8988T (cell line): Measurements from ENCODE around the gene FLYWCH2.
"Not testable (repeated sequence)": the region's sequence is repeated elsewhere in the genome, so short reads cannot be mapped to it uniquely, and the experiment has no call there.

Source experiments
- DNase-seq: peaks from one replicate; pipeline ENCODE4 v3.0.0; 2011

Gene FLYWCH2

DNA sequence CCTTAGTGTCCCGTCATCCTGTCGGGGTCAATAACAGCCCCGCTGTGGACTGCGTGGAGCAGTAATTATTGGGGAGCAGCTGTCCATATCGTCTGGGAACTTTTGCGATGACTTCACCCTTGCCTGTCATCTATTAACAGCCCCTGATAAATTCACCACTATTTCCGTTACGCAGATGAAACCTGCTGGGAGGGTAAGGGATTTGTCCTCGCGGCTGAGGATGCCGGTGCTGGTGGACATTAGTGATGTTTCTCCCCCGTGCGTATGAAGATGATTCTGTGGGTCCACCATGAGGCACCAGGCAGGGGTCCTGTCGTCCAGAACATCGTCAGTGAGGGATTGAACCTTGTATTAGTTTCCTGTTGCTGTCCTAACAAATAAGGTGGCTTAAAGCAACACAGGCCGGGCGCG is 1.0 kb downstream of the FLYWCH2 start:
- DNase-seq, result no peak

DNA sequence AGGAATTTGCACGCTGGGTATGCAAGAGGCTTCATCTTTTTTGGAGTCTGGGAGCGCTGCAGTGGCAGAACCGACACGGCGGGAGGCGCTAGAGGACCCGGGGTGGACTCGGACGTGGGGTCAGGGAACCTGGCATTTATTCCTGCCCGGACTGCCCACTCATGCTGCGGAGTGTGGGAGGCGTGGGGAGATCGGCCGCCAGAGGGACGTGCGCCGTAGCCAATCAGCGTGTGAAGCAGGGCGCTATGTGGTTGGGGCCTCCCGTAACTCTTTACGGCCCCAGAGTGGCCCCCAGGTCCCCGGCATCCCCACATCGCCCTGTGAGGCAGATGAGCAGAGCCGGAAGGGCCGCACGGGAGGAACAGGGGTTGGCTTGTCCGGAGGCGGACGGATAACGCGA is 11.2 kb downstream of the FLYWCH2 start:
- no peak for DNase-seq

DNA sequence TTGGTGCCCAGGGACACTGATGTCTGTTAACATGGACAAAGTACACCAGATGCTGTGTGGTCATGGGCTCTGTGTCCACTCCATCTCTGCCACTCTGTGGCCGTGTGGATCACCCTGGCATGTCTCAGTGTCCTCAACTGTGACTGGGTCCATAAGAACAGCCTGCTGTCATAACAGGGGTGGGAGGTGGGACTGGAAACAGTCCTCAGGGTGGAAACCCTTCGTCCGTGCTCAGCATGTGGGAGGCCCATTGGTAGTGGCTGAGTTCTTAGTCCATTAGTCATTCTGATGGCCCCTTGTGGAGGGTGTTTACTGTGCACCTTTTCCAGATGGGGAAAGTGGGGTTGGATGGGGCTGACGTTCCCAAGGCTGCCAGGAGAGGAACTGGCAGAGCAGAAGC is 12.8 kb downstream of the FLYWCH2 start:
- DNase-seq, result no peak

GRCh38 chr16:2896480-2897010 is 13.5 kb downstream of the FLYWCH2 start:
- no peak for DNase-seq

DNA sequence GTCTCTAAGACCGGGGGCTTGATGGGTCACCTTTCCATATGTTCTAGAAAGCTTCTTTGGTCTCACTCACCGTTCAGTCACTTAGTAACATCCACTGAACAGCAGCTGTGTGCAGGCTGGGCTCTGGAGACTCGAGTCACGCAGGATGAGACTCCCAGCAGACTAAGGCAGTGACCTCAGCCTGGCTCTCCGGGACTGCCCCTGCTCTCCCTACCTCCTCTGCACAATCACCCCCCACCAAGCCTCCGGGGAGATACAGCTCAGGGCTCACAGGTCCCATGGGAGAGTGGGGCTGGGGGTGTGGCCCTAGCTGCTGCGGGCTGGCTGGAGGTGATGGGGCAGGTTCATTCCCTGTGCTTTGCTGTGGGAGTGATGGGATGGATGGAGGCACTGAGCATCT is 14.1 kb downstream of the FLYWCH2 start:
- DNase-seq, result no peak

DNA sequence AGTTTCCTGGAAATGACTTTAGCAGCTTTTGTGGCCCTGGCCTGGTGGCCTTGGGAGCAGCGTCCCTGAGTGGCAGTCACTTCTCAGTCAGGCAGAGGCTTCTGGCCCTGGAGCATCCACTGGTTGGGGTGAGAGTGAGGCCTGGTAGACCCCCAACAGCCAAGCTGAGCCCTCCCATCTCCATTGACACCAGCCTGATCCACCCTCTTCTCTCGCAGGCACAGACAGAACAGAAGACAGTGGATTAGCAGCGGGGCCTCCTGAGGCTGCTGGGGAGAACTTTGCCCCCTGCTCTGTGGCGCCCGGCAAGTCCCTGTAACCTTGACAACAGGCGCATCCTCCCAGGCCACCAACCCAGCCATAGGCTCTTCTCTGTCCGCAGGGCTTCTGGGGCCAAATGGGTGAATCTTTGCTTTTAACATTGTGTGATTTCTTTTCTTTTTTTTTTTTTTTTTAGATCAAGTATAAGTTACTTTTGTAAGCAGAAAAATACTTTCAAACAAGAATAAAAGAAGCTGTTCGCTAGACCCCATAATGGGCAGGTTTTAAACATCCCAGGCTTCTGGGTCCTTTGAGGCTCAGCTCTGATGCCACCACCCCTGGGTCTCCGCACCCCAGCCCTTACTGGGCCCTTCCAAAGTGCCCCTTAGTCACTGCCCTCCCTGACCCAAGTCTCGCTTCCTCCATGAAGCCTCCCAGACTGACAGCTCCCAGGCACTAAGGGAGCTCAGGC is 16.0 kb downstream of the FLYWCH2 start:
- DNase-seq, result no peak

- no peak for DNase-seq
Measured at GRCh38 chr16:2899564-2900072, 16.6 kb downstream of the FLYWCH2 start.

GRCh38 chr16:2900526-2901075 is 17.6 kb downstream of the FLYWCH2 start:
- DNase-seq, result no peak

DNA sequence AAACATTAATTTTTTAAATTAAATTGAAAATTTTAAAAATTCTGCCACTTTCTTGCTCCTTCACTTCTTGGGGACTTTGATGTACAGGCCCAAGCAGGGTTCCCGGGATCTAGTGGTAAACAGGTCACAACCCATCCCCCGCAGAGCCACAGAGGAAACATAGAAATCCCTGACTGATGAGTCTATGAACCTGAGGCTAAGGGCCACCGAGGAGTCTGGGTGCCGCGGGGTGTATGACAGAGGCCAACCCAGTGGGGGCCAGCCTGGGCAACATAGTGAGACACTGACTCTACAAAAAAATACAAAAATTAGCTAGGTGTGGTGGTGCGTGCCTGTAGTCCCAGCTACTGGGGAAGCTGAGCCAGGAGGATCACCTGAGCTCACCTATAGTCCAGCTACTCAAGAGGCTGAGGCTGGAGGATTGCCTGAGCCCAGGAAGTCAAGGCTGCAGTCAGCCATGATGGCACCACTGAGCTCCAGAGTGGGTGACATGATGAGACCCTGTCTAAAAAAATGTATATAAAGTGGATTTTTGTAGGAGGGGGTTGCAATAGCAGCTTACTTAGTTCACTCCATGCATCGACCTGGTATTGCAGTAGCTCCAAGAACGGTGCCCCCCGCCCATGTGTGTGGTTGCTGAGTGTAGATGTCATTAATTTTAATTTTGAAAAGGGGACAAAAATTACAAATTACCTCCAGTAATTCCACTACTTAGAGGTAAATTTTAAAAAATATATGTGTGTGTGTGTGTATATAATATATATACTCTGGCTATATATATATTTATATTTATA is 19.5 kb downstream of the FLYWCH2 start:
- no peak for DNase-seq

- DNase-seq, result peak; percentile 81
Measured at GRCh38 chr16:2904100-2904921, 21.3 kb downstream of the FLYWCH2 start.

DNA sequence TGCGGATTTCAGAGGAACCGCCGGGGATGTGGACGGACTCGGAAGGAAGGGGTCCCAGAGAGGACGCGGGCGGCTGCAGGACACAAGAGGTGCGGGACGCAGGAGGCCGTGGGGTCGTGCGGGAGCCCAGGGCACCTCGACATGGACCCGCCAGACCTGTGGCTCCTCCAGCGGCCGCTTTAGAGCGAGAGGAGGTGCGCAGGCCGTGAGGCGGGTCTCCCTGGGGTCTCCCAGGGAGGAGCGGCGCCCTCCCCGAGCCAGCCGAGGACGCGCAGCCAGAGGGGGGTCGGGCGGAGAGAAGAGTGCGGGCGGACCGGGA is 21.9 kb downstream of the FLYWCH2 start:
- no peak for DNase-seq

GRCh38 chr16:2905241-2905987 is 22.4 kb downstream of the FLYWCH2 start:
- peak; percentile 75 for DNase-seq

DNA sequence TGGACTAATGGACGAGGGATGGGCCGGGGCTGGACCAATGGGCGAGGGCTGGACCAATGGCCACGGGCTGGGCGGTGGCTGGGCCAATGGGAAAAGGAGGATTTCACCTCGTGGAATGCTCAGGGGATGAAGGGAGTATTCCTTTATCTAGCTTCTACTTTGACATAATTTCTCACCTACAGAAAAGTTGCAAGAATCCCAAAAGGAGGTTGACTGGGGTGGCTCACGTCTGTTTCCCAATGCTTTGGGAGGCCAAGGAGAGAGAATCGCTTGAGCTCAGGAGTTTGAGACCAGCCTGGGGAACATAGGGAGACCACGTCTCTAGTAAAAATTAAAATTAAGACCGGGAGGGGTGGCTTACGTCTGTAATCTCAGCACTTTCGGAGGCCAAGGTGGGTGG is 23.0 kb downstream of the FLYWCH2 start:
- DNase-seq, result no peak

- DNase-seq, result not testable (repeated sequence)
Measured at GRCh38 chr16:2907084-2907753, 24.2 kb downstream of the FLYWCH2 start.

- no peak for DNase-seq
Measured at GRCh38 chr16:2910441-2910969, 27.5 kb downstream of the FLYWCH2 start.

DNA sequence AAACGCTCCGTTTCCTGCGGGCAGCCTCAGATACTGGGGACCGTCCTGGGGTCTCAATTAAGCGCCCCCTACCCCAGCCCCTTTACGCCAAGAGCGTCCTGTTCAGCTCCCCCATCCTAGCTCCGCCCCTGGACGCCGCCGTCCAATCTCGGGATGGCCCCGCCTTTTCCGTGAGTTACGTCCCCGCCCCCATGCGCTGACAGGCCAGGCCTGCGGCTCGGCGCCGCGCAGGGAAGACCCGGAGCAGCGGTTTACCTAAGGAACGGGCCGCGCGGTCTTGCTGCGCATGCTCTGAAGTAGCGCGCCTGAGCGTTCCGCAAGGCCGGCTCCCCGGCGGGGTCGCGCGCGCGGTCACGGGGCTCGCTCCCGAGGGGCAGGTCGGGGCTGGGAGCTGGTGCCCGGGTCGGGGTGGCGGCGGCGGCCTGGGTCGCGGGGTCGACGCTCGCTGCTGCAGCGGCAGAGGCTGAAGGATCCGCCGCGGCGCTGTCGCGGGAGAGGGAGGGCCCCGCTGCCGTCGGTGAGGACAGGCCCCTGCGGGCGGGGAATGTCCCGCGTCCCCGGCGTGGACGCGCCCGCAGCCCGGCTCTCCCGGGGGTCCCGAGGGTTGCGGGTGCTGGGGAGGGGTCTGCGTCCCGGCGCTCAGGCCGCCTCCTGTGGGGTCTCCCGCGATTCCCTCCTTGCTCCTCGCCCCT is 28.8 kb downstream of the FLYWCH2 start, which contains the start of gene FLYWCH1:
FLYWCH1 (plus strand) TSS at position 294 of the 692 bp plus-strand sequence. CDS start 17,755 bp downstream, outside the sequence.
- DNase-seq, result peak; percentile 89

DNA sequence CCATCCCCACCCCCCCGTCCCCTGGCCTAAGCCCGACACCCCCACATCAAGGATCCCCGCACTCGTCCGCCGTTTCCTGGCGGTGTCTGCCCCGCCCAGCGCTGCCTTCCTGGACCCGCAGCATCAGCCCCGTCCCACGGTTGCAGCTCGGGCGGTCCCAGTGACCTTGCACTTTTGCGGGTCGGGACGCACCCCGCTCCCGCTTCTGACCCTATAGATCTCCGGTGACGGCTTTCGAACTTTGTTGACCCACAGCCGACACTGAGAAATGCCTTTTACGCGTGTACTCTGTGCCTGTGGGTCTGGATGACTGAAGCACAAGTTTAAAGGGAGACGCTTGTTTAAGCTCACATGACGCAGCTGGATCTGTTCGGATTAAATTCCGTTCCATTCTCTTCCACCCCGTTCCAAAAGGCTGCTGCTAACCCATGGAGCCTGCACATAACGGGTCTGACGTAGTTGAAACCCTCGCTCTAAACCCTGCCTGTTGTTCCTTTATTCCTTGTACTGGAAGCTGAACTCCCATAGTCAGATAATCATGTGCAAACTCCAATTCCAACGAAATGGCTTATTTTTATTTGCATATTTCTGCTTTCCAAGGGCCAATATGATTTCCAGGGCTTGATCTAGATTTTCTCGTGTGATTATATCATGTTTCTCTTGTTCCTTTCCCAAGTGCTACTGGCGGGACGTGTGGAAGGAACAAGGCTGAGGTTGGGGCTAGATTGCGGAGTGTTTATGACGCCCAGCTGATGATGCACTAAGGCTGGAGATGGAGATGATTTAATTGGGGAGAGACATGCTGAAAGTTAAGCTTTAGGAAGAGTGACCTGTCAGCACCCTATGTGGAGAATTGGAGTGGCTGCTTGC is 29.6 kb downstream of the FLYWCH2 start:
- no peak for DNase-seq

DNA sequence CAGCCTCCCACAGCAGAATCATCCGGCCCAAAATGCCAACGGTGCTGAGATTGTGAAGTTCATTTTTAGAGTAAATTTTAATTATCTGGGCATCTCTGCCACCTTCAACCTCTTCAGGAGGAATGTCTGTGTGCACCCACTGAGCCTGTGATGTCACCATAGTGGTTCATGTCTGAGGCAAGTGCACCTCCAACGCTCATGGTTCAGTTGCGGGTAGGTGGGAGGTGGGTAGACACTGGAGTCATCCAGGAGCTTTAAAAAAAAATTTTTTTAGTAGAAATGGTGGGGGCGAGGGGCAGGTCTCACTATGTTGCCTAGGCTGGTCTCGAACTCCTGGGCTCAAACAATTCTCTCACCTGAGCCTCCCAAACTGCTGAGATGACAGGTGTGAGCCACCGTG is 30.6 kb downstream of the FLYWCH2 start:
- no peak for DNase-seq

DNA sequence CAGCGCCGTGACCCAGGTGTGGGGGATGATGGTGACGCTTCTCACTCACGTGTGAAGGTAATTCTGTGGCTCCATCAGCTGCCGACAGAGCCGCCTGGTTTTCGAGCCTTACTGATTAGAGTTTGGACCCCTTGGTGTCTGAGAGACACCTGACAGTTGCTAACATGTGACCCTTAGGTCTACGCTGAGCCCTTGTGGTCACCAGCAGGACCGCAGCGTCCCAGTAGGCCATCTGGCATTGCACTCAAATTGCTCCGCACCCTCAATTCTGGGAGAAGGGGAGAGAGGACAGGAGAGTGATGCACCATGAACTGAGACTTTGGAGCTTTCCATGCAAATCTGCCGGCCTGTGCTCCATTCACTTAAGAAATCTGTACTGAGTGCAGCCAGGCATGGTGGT is 31.2 kb downstream of the FLYWCH2 start:
- no peak for DNase-seq
